Kasumi-1 (cell line): ENCODE results near the gene PTPRCAP.
"Not testable (repeated sequence)": the region's sequence is repeated elsewhere in the genome, so short reads cannot be mapped to it uniquely, and the experiment has no call there.

Experiments used
- DNase-seq, 2 experiments: peaks; one replicate each; lab custom pipeline; 2025; lab: John Stamatoyannopoulos, UW

PTPRCAP gene

DNA sequence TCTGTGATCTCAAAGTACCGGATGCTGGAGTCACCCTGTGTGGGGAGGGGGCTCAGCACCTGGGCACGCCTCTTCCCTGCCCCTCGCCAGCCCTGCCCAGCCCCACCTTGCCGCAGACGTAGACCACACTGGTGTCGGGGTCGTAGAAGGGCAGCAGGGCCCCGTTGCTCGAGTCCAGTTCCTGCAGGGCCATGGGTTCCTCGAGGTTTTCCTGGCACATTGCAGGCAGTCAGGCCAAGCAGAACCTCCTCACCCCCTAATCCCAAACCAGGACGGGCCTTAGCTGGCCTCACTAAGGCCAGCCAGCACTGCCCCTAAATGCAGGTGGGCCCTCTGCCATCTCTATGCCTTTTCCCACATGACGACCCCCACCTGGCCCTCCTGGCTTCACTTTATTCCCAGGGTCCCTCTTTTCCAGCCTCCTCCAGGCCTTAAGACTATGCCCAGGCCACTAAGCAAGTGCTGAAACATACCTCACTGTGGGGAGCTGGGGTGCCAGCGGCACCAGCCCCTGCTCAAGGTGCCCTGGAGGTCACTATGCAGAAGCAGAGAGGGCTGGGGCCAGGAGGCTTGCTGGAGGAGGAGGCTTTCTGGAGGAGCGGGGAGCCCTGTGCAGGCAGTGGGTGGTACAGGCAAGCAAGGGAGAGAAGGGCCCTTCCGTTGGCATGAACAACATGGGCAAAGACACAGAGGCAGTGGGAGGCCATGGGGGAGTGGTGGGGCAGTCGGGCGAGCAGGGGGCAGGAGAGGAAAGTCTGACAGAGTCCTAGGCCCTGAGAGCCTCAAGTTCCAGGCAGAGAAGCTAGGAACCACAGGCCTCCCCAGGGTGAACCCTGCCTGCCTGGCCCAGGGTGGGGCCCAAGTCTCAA is 3.0 kb upstream of the PTPRCAP start:
- no peak for DNase-seq

DNA sequence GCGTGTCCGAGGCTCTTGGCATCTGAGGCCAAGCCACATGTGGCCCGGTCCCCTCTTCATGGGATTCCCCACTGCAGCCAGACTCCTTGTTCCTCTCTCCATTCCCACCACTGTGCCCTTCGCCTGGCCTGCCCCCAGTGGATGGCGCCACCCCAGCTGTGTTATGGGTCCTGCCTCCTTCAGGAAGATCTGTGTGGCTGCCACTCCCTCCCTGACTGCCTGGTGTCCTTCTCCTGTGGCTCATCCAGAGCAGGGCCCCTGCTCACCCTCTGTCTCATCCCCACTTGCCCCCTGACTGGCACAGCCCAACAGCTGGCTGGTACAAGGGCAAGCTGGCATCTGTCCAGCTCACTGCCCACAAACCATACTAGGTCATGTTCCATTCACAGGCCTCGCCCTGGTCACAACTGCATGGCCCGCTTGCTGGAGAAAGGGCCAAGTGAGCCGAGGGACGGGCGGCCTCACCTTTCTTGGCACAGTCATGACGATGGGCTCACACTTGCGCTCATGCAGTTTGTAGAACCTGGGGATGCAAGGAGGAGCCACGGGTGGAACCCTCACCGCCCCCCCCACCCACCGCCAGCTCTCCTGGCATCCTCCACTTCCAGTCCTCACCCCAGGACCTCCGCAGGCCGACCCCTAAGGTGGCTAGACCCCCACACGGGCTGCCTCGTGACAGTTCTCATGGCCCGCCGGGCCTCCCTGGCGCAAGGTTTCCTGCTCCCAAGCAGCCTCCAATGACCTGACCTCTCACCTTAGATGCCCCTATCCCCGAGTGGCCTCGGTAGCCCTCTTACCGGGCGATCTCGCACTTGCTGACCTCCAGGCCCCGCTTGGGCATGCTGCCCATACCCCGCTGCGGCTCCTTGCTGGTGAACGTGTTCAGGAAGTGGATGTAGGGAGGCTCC is 2.1 kb upstream of the PTPRCAP start:
- DNase-seq = peak; percentile 57 to 59

DNA sequence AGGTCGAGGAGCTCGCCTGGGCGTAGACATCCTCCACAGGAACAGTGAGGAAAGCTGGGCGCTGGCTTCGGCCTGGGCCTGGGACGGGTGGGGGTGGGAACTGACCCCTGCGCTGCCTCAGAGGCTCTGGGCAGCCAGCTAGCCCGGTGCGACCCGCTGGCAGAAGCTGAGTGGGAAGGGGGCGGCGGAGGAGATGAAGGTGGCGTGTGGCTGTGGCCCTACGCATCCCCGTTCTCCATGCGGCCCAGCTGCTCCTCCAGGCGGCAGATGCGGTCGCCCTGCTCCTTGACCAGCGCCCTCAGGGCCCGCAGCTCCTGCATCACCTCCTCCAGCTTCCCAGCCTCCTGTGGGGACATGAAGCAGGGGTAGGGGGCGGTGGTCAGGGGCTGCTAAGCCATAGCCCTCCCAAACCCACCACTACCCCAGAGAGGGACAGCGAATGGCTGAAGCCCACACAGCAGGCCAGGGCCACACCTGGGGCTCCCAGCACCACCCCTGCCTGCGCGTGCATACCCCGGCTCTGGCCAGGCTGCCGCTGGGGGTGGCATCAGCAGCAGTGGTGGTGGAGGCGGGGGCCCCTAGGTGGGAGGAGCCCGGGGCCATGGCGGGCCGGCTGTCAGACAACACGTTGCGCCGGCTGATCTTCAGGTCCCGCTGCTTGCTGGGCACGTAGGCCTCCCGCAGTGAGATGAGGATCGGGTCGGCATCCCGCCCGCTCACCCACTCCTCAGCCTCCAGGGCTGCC is 848 bp upstream of the PTPRCAP start:
- no peak for DNase-seq

DNA sequence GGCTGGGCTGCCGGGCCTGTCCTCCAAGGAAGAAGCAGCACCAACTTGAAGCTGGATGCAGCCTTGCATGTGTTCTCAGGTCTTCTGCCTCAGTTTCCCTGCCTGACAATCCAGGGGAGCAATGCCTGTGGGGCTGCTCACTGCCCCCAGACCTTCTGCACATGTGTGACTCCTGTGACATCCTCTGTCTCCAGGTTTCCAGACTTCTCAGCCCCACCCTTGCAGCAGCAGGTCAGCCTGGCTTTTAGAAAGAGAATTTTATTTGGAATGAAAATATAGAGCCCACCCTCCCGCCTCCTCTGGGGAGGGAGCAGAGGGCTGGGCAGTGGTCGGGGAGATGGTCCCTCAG is 301 bp upstream of the PTPRCAP start:
- DNase-seq = no peak

DNA sequence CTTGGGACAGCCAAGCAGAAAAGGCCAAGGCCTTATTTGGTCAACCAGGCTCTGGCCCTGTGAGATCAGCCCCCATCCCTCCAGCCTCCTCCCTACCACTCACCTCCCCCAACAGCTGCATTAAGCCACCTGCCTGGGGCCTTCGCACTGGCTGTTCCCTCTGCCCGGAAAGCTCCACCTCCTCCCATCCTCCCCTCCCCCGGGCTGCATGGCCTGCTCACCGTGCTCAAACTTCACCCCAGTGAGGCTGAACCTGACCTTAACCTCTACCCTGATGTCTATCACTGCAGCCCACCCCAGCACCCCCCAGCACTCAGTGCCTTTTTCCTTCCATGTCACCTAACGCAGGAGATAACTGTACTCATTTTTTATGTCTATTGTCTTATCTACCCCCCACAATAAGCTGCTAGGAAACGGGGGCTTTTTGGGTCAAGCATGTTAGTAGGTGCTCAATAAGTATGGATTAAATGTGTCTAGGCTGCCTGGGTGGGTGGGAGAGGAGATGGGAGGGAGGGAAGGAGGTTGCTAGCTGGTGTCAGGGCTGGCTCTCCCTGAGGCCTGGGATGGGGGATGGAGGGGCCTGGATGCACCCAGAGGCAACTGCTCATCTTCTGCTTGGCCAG is 912 bp downstream of the PTPRCAP start:
- peak; percentile 44 to 68 for DNase-seq

DNA sequence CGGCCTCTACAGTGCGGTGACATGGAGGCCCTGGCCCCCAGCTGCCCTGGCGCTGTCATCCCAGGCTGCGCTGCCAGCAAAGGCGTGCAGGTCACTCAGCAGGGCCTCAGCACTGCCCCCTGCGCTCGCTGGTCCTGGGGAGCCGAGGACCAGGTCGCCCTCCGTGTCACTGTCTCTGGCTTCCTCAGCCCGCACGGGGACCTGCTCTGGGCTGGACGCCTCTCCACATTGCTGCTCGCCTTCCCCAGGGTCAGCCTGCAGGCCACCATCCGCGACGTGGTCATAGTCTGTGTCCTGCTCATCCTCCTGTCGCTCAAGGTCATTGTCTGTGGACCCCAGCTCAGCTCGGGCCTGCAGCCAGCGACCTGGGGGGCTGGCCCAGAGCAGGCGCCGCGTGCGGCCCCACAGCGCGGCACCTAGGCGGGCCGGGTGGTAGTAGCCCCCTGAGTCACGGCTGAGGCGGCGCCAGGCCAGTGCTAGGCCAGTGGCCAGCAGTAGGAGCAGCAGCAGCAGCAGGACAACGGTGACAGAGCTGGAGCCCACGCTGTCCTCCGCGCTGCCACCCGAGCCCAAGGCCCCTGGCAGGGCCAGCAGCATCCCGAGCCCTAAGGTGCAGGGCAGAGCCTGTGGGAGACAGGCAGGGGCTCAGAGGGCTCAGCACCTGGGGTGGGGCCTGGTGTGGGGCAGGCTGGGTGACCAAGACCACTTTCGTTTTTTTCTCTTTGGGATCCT is 1.6 kb downstream of the PTPRCAP start:
- no peak for DNase-seq

DNA sequence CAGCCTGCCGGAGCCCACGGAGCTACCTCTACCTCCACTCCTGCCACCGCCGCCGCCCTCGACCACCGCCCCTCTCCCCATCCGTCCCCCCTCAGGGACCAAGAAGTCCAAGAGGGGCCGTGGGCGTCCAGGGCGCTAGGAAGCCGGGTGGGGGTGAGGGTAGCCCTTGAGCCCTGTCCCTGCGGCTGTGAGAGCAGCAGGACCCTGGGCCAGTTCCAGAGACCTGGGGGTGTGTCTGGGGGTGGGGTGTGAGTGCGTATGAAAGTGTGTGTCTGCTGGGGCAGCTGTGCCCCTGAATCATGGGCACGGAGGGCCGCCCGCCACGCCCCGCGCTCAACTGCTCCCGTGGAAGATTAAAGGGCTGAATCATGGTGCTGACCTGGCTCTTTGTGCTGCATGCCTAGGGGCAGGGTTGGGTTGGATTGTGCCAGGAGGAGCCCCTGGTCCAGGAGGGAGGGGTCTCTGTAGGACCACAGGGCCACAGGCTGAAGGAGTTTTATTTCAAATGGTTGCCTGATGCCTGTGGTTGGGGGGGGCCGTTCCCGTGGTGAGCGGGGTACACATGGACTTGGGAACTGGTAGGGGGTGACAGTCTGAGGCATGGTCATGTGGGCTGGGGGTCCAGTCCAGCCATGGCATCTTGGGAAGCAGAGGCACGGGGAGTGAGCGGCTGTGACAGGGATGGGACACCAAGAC is 2.3 kb downstream of the PTPRCAP start:
- no peak for DNase-seq

DNA sequence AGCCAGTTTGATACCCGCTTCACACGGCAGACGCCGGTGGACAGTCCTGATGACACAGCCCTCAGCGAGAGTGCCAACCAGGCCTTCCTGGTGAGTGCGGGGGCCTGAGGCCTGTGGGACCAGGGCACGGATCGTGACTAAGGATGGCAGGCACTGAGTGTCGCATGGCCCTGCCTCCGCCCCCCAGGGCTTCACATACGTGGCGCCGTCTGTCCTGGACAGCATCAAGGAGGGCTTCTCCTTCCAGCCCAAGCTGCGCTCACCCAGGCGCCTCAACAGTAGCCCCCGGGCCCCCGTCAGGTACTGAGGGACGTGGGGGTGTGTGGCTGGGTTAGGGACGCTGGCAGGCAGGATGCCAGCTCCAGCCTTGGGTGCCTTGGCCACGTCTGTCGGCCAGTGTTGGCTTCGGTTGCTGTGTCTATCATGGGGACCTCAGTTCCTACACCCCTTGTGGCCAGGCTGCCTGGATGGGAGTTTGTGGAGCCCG is 3.0 kb downstream of the PTPRCAP start:
- DNase-seq = no peak

DNA sequence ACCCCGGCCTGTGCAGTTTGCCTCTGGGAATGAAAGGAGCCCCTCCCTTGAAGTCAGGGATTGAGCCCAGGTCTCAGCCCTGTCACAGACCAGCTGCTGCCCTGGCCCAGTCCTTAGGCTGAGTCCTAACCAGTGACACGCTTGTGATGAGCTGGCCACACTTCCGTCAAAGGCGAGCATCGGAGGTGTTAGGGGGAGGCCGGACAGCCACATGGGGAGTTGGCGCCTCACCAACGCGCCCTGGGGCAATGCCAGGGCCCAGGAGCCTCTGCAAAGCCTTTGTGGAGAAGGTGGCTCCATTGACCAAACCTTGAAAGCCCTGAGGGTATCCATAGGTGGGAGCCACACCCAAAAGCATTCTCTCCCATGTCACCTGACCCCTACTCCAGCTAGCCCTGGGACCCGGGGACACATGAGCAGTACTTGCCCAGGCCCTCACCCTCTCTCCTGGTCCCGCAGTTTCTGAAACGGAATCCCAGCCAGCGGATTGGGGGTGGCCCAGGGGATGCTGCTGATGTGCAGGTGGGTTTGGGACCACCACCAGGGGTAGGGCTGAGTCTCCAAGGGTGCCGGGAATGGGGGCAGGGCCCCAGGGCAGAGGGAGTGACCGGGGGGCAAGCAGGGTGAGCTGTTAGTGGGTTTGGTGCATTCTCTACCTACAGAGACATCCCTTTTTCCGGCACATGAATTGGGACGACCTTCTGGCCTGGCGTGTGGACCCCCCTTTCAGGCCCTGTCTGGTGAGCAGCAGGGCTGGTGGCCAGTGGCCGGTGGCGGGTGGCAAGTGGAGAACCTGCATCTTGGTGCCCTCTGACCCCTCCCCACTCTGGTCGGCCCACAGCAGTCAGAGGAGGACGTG is 3.7 kb downstream of the PTPRCAP start:
- DNase-seq = no peak

DNA sequence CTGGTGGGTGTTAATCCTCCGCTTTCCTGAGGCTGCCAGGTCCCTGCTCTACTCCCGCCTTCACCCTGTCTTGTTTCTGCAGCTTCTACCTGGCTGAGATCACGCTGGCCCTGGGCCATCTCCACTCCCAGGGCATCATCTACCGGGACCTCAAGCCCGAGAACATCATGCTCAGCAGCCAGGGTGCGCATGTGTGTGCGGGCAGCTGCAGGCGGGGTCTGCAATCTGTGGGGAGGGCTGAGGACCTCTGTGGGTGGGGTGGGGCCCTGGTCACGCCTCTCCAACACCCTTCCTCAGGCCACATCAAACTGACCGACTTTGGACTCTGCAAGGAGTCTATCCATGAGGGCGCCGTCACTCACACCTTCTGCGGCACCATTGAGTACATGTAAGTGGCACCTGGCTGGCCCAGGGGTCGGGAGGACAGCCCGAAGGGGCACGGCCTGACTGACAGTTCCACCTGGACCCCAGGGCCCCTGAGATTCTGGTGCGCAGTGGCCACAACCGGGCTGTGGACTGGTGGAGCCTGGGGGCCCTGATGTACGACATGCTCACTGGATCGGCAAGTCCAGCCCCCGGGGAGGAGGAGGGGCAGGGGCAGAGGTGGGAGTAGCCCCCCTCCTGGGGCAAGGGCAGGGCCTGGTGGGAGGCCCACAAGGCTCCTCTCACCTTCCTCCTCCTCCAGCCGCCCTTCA is 4.7 kb downstream of the PTPRCAP start:
- no peak for DNase-seq

DNA sequence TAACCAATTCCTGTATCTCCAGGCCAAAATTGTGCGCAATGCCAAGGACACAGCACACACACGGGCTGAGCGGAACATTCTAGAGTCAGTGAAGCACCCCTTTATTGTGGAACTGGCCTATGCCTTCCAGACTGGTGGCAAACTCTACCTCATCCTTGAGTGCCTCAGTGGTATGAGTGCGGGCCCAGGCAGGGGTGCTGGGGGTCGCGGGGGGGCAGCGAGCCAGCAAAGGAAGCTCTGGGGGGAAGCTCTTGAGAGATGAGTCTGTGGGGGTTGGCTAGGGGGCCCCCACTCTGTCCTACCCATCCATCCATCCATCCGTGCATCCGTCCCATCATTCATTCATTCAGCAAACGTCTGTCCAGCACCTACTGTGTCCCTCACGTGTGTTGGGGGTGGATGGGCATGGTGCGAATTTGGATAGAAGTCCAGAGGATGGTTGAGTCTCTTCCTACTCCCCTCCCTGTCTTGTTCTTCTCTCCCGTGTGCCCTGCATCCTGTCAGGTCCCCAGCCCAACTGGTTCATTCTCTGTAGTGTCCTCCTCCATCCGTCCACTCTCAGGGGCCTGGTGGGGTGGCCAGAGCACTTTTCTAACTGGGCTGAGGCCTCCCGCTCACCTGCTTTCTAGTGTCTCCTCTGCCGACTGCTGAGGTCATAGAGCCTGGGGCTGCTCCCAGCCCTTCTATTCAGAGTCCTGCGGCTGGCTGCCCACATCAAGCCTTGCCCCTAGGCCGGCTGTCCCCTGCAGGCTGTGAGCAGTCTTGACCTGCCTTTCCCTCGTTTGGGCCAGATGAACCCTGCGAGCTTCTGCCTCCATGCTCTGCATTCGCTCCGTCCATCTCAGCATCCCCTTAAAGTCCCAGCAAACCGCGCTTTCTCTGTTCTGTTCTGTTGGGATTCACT is 5.9 kb downstream of the PTPRCAP start:
- DNase-seq = no peak

DNA sequence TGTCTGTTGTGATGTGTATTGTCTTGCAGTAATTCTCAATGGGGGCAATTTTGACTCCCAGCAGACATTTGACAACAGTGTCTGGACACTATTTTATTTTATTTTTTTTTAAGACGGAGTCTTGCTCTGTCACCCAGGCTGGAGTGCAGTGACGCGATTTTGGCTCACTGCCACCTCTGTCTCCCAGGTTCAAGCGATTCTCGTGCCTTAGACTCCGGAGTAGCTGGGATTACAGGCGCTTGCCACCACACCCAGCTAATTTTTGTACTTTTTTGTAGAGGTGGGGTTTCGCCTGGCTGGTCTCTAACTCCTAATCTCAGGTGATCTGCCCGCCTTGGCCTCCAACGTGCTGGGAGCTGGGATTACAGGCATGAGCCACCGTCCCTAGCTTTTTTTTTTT is 7.8 kb downstream of the PTPRCAP start:
- no peak for DNase-seq

DNA sequence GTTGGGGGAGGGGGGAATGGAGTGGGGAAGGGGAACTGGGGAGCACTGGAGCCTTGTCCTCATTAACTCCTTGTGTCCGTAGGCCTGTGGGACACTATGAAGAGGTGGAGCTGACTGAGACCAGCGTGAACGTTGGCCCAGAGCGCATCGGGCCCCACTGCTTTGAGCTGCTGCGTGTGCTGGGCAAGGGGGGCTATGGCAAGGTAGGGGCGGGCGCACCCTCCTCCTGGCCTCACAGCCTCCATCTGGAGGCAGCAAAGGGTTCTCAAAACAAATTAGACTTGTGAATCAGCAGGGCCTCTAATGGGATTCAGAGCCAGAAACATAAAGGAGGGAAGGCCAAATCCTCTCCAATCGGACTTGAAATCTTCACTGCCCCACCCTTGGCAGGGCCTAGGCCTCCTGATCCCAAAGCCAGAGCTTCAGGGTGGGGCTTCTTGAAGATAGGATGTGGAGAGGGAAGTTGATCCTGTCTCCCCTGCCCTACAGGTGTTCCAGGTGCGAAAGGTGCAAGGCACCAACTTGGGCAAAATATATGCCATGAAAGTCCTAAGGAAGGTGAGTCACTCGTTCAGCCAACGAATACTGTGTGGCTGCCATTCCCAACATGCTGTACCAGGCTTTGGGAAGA is 8.3 kb downstream of the PTPRCAP start:
- no peak for DNase-seq

DNA sequence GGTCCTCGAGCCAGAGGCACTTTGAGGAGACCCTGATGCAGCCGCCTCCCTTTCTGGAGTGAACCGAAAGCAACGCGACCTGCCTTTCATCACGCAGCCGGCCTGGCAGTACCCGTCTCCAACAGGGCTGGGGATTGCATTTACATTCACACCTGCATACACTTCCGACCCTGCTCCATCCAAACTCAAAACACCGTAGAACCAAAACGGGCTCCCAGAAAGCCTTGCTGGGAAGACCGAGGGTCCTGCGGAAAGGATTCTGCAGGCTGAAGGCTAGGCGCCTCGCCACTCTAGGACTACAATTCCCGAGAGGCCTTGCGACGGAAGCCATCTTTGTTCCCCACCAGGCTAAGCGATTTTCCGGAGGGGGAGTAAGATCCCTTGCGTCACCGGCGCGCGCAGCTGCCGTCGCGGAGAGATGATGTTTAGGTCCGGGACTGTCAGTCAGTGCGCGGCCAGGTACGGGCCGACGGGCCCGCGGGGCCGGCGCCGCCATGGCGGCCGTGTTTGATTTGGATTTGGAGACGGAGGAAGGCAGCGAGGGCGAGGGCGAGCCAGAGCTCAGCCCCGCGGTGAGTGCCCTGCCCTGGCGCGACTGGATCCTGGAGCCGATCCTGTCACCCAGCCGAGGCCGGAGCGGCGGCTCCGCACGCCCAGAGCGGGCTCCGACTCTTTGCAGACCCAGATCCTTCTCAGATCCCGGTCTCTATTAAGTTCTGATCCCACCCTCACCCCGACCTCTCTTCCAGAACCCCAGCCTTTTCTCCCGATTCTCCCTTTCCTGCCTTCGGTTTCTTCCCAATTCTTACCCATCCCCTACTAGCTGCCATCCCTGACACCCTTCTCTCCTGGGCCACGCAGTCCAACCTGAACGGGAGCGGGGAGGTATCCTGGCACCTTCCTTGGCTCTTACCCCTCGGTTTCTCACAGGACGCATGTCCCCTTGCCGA is 9.2 kb downstream of the PTPRCAP start, which contains the start of gene RPS6KB2:
Gene RPS6KB2, plus strand, starts transcription at position 443 of the 950 bp plus-strand sequence. Its CDS starts 52 bp downstream, at position 495.
- peak; percentile 94 to 95 for DNase-seq

DNA sequence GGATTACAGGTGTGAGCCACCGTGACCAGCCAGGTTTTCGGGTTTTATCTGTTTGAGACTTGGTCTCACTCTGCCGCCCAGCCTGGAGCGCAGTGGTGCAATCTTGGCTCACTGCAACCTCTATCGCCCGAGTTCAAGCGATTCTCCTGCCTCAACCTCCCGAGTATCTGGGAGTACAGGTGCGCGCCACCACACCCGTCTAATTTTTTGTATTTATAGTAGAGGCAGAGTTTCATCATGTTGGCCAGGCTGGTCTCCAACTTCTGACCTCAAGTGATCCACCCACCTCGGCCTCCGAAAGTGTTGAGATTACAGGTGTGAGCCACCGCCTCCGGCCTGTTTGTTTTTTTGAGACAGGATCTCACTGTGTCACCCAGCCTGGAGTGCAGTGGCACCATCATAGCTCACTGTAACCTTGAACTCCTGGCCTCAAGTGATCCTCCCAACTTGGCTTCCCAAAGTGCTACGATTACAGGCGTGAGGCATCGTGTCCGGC is 10.1 kb downstream of the PTPRCAP start:
- DNase-seq = not testable (repeated sequence)
